ENCODE data around the gene SLC2A4. TPM values are rescaled to one million over a fixed set of nuclear protein-coding genes. Genes with fewer than 3 reads are reported as not detected.

Gene SLC2A4
- total and polyA plus RNA-seq, 5 donors from 2014 or later, result not detected

DNA sequence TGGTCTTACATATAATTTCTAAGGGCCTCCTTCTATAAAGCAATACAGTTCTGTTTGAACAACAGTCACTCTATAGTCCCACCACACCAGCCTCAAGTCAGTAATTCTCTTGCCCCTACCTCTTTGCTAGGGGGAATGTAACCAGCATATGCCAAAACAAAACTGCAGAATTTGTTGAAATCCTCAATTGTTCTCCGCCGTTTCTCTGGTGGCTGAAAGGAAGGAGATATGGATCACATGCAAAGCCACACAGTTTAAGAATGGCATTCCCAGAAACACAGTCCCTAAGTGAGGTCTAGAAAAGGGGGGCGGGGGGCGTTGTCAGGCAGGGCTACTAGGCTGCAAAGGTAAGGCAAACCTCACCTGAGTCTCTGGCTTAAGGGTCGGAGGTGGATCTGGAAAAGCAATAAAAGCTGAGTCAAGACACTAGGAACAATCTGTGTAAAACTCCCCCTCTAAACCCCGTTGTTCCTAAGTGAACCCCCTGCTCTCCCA, 44.2 kb upstream of the SLC2A4 start:
- ATAC-seq (ENCODE audit: low read depth in 2 of 2) (no peak), DNase-seq (no peak)
- peaks cover 56% of the 10 kb centered on the region for H3K4me1 ChIP-seq (ENCODE audit: control insufficient read depth, insufficient read depth, low read length, poor library complexity, severe bottlenecking)
- peak overlapping the region; percentile 90 for H3K27ac ChIP-seq (ENCODE audit: insufficient read depth, low read length, poor library complexity, severe bottlenecking)
- H3K4me1 Mint-ChIP-seq, result peaks cover 18 to 72% (median 44%) of the 10 kb centered on the region in 4 donors
- no peaks in the 10 kb centered on the region for H3K27me3 Mint-ChIP-seq
- peak overlapping the region; percentile 92 to 97 (median 96) for H3K4me3 Mint-ChIP-seq
- H3K9me3 ChIP-seq (ENCODE audit: control insufficient read depth in 2 of 2, low read length in 2 of 2), result no peaks in the 10 kb centered on the region
- H3K27me3 ChIP-seq (ENCODE audit: control insufficient read depth, insufficient read depth, low read length), result no peaks in the 10 kb centered on the region
- H3K36me3 Mint-ChIP-seq, result peaks cover 19% of the 10 kb centered on the region
- peak overlapping the region; percentile 31 to 87 (median 44) for H3K27ac Mint-ChIP-seq
- H3K4me3 ChIP-seq (ENCODE audit: low read depth, low read length), result peak overlapping the region; percentile 37
- H3K9me3 Mint-ChIP-seq, result peaks cover 0 to 1% (median 0%) of the 10 kb centered on the region in 7 donors
- H3K36me3 ChIP-seq (ENCODE audit: control insufficient read depth, insufficient read depth, low read length), result peaks cover 23% of the 10 kb centered on the region

DNA sequence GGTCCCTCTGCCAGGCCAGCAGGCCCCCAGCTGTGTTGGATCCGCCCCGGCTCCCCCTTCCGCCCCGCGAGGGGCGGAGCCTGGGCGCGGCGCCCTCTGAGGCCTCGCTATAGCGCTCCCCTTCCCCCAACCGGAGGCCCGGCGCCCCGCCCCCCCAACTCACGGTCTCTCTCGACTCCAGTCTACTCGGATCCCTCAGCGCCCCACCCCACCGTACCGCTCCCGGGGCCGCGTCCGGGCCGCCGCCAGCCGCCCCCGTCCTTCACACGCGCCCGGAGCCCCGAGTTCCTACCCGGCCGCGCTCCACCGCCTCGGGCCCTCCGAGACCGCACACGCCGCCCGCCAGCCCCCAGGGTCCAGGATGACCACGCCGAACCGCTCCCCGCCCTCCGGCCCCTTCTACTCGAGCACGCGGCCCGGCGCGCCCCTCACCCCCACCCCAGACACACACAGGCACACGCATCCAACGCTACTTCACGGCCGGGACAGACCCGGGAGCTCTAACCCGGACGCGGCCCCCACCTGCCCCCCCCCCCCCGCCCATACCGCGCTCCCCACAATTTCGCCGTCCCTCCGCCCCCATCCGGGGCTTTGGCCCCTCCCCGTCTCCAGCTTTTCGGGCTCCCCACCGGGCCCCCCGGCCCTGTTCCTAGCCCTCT, 43.6 kb upstream of the SLC2A4 start:
- peak overlapping the region; percentile 37 for H3K4me3 ChIP-seq (ENCODE audit: low read depth, low read length)
- H3K9me3 ChIP-seq (ENCODE audit: control insufficient read depth in 2 of 2, low read length in 2 of 2), result no peaks in the 10 kb centered on the region
- Mint-ChIP-seq H3K4me3 (peak overlapping the region; percentile 92 to 97 (median 96)), H3K27me3 (peaks cover 6% of the 10 kb centered on the region), H3K9me3 (peaks cover 0 to 1% (median 0%) of the 10 kb centered on the region in 7 donors), H3K27ac (peak overlapping the region; percentile 31 to 87 (median 87)), H3K36me3 (peaks cover 19% of the 10 kb centered on the region), H3K4me1 (peaks cover 24 to 71% (median 44%) of the 10 kb centered on the region in 4 donors)
- peak overlapping the region; percentile 90 for H3K27ac ChIP-seq (ENCODE audit: insufficient read depth, low read length, poor library complexity, severe bottlenecking)
- H3K36me3 ChIP-seq (ENCODE audit: control insufficient read depth, insufficient read depth, low read length), result peaks cover 23% of the 10 kb centered on the region
- H3K4me1 ChIP-seq (ENCODE audit: control insufficient read depth, insufficient read depth, low read length, poor library complexity, severe bottlenecking), result peaks cover 54% of the 10 kb centered on the region
- ATAC-seq (ENCODE audit: low read depth in 2 of 2), result peak; percentile 22 to 30
- DNase-seq, result peak; percentile 69 to 87 (median 76)
- no peaks in the 10 kb centered on the region for H3K27me3 ChIP-seq (ENCODE audit: control insufficient read depth, insufficient read depth, low read length)

DNA sequence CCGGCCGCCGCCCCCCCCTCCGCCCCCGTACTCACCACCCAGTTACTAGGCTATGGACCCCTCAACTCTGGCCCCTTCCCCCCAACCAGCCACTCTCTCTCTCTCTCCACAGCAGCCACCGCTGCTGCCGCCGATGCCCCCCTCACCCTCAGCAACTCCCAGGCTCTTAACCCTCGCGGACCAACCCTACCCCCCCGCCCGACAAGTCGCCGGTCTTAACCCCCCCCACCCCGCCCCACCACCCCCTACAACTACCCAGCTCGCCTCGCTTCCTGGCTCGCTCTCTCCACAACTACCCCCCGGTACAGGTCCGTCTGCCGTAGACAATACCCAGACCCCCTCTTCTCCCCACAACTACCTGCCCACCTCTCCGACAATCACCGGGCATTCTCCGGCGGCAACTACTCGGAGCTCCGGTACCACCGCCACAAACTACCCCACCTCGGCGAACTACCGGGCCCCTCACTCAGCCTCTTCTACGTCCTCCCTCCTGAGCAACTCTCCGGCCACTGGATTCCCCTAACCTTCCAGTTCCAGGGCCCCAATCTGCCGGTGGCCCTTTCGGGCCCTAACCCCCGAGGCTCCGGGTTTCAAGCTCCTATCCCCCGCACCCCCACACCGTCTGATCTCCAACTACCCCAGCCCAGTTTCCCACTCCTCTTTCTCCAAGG, 43.0 kb upstream of the SLC2A4 start:
- peak overlapping the region; percentile 31 to 99 (median 96) for H3K27ac Mint-ChIP-seq
- peaks cover 0 to 1% (median 0%) of the 10 kb centered on the region in 7 donors for H3K9me3 Mint-ChIP-seq
- peak in 2 of 3 donors; percentile 35 to 66 for DNase-seq
- Histone ChIP-seq H3K4me3 (ENCODE audit: low read depth, low read length) (peak overlapping the region; percentile 77), H3K4me1 (ENCODE audit: control insufficient read depth, insufficient read depth, low read length, poor library complexity, severe bottlenecking) (peaks cover 52% of the 10 kb centered on the region), H3K36me3 (ENCODE audit: control insufficient read depth, insufficient read depth, low read length) (peaks cover 23% of the 10 kb centered on the region), H3K27ac (ENCODE audit: insufficient read depth, low read length, poor library complexity, severe bottlenecking) (peak overlapping the region; percentile 90), H3K9me3 (ENCODE audit: control insufficient read depth in 2 of 2, low read length in 2 of 2) (no peaks in the 10 kb centered on the region), H3K27me3 (ENCODE audit: control insufficient read depth, insufficient read depth, low read length) (no peaks in the 10 kb centered on the region)
- H3K4me1 Mint-ChIP-seq, result peaks cover 20 to 69% (median 43%) of the 10 kb centered on the region in 4 donors
- peak overlapping the region; percentile 92 to 97 (median 96) for H3K4me3 Mint-ChIP-seq
- H3K36me3 Mint-ChIP-seq, result peaks cover 23% of the 10 kb centered on the region
- ATAC-seq (ENCODE audit: low read depth in 2 of 2), result no peak
- H3K27me3 Mint-ChIP-seq, result peaks cover 10% of the 10 kb centered on the region

DNA sequence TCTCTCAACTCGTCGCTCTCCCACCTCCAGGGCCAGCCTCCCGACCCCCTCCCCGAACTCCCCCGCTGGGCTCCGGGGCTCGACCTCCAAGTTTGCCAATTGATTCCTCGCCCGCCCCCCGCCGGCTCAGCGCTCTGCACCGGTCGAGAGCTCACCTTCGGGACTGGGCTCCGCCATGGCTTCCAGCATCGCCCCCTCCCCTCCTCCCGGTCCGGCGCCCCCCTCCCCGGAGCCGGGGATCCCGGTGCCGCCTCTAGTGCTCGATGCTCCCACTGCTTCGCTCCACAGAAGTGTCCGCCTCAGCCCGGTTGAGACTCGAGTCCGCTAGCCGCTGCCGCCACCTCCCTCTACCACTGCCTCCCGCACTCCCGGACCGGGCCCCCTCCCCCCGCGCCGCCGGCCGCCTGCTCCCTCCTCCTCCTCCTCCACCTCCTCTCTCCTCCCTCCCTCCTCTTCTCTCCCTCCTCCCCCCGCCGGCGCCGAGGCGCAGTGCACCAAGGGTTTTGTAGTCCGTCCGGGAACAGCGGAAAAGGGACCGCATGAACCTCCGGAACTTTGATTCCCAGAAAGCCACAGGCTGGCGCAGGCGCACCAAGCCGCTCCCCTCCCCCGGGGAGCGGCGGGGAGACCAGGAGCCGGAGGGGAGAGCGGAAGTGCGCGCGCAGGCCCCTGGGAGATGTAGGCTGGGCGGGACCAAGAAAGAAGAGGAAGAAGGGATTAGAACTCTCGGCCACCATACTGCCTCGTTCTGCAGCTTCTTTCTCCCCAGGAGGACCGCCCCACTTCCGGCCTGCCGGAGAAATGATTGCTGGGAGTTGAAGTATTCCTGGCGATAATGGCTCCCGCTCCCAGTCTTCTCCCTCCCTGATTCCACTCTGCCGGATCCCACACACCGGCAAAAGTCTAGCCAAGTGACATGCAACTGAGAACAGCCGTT, 42.2 kb upstream of the SLC2A4 start, which contains the start of gene PHF23:
Gene PHF23, minus strand, starts transcription at position 367 of the 937 bp plus-strand sequence. Its CDS starts 178 bp downstream, at position 189.
- Histone ChIP-seq H3K36me3 (ENCODE audit: control insufficient read depth, insufficient read depth, low read length) (peaks cover 27% of the 10 kb centered on the region), H3K4me3 (ENCODE audit: low read depth, low read length) (peak within 1 kb of the TSS; percentile 77), H3K9me3 (ENCODE audit: control insufficient read depth in 2 of 2, low read length in 2 of 2) (no peaks in the 10 kb centered on the region), H3K4me1 (ENCODE audit: control insufficient read depth, insufficient read depth, low read length, poor library complexity, severe bottlenecking) (peaks cover 48% of the 10 kb centered on the region), H3K27ac (ENCODE audit: insufficient read depth, low read length, poor library complexity, severe bottlenecking) (peak within 1 kb of the TSS; percentile 90), H3K27me3 (ENCODE audit: control insufficient read depth, insufficient read depth, low read length) (no peaks in the 10 kb centered on the region)
- H3K4me3 Mint-ChIP-seq, result peak within 1 kb of the TSS; percentile 92 to 97 (median 96)
- H3K27ac Mint-ChIP-seq, result peak within 1 kb of the TSS; percentile 96 to 99 (median 98)
- H3K4me1 Mint-ChIP-seq, result peaks cover 20 to 65% (median 42%) of the 10 kb centered on the region in 4 donors
- peaks cover 25% of the 10 kb centered on the region for H3K36me3 Mint-ChIP-seq
- peak; percentile 95 to 99 (median 96) for DNase-seq
- peak; percentile 65 to 68 for ATAC-seq (ENCODE audit: low read depth in 2 of 2)
- peaks cover 10% of the 10 kb centered on the region for H3K27me3 Mint-ChIP-seq
- H3K9me3 Mint-ChIP-seq, result peaks cover 0 to 1% (median 0%) of the 10 kb centered on the region in 7 donors

DNA sequence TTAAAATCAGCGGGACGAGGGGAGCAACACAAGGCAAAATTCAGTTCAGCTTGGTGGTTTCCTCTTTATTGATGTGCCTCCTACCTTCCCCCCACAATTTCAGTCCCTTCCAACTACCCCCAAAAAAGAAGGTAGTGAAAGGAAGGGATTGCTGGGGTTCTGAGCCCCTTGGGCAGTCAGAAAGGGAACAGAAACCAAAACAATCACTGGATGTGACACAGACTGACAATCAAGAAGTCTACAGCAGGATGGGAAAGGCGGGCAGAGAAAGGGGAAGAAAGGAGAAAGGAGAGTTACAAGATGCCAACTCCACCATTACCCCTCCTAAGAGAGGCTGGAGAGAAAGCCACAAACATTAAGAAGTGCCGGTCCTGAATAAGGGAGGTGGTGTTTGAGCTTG, 41.1 kb upstream of the SLC2A4 start:
- Histone ChIP-seq H3K4me3 (ENCODE audit: low read depth, low read length) (peak overlapping the region; percentile 61), H3K27me3 (ENCODE audit: control insufficient read depth, insufficient read depth, low read length) (no peaks in the 10 kb centered on the region), H3K9me3 (ENCODE audit: control insufficient read depth in 2 of 2, low read length in 2 of 2) (no peaks in the 10 kb centered on the region), H3K27ac (ENCODE audit: insufficient read depth, low read length, poor library complexity, severe bottlenecking) (peak overlapping the region; percentile 90), H3K4me1 (ENCODE audit: control insufficient read depth, insufficient read depth, low read length, poor library complexity, severe bottlenecking) (peaks cover 41% of the 10 kb centered on the region), H3K36me3 (ENCODE audit: control insufficient read depth, insufficient read depth, low read length) (peaks cover 34% of the 10 kb centered on the region)
- peaks cover 20 to 55% (median 36%) of the 10 kb centered on the region in 4 donors for H3K4me1 Mint-ChIP-seq
- H3K27ac Mint-ChIP-seq, result peak overlapping the region in 2 of 3 donors; percentile 96 to 98
- H3K4me3 Mint-ChIP-seq, result peak overlapping the region; percentile 92 to 97 (median 96)
- ATAC-seq (ENCODE audit: low read depth in 2 of 2) (no peak), DNase-seq (no peak)
- H3K36me3 Mint-ChIP-seq, result peaks cover 29% of the 10 kb centered on the region
- H3K27me3 Mint-ChIP-seq, result peaks cover 14% of the 10 kb centered on the region
- peaks cover 0 to 1% (median 0%) of the 10 kb centered on the region in 7 donors for H3K9me3 Mint-ChIP-seq

DNA sequence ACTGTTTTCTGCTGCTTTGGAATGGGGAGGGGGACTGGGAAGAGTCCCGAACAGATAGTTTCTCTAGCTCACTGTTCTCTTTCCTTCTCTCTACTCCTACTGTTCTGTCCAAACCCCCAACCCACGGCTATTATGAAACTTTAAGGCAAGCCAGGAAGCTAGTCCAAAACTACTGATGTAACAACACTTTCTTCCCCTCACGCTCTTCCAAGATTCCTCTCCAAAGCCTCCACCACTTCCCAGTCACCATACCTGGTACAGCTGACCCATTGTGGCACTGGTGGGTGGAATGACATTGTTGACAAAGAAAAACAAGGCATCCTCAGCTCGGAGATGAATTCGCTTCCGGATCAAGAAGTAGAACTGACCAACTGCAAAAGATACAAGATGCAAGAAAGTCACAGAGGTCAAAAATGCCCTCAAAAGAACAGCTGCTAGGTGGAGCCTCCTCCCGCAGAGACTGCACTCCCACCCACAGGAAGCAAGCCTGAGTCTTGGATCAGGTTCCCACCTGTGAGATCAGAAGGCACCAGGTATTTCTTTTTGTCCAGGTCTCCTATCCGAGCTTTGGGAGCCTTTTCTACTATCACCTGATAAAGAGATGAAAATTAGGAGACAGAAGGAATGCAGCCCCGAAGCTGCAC, 40.3 kb upstream of the SLC2A4 start:
- no peak for DNase-seq
- H3K27ac ChIP-seq (ENCODE audit: insufficient read depth, low read length, poor library complexity, severe bottlenecking), result peak overlapping the region; percentile 93
- H3K9me3 Mint-ChIP-seq, result peaks cover 0 to 1% (median 0%) of the 10 kb centered on the region in 7 donors
- H3K27me3 ChIP-seq (ENCODE audit: control insufficient read depth, insufficient read depth, low read length), result no peaks in the 10 kb centered on the region
- peaks cover 41% of the 10 kb centered on the region for H3K4me1 ChIP-seq (ENCODE audit: control insufficient read depth, insufficient read depth, low read length, poor library complexity, severe bottlenecking)
- no peaks in the 10 kb centered on the region for H3K9me3 ChIP-seq (ENCODE audit: control insufficient read depth in 2 of 2, low read length in 2 of 2)
- peaks cover 33% of the 10 kb centered on the region for H3K36me3 ChIP-seq (ENCODE audit: control insufficient read depth, insufficient read depth, low read length)
- peaks cover 33% of the 10 kb centered on the region for H3K36me3 Mint-ChIP-seq
- H3K27ac Mint-ChIP-seq, result peak overlapping the region; percentile 98 to 99 (median 99)
- ATAC-seq (ENCODE audit: low read depth in 2 of 2), result no peak
- H3K4me1 Mint-ChIP-seq, result peaks cover 20 to 46% (median 30%) of the 10 kb centered on the region in 4 donors
- H3K27me3 Mint-ChIP-seq, result peaks cover 14% of the 10 kb centered on the region
- peak overlapping the region; percentile 92 to 97 (median 96) for H3K4me3 Mint-ChIP-seq
- H3K4me3 ChIP-seq (ENCODE audit: low read depth, low read length), result peak overlapping the region; percentile 82

Data from CD4-positive, CD25-positive, alpha-beta regulatory T cell (primary cell).